ENCODE data around the gene GYG1.
A peak's percentile ranks its signal among the peaks of the same experiment; 100 is the strongest.

GYG1 gene

GRCh38 chr3:148962513-148962912 lies 28.8 kb upstream of the GYG1 start:
- no peak for TF ChIP-seq CTCF (conservative IDR thresholded peaks at IDR 0.05; ENCODE audit: low read depth)
- ChIA-PET CTCF (interaction anchor here (0.7 kb wide), 1 partner anchor 303 kb away, joined by 6 read pairs; no protein-coding TSS in a partner anchor), POLR2A (ENCODE audit: low non-redundant PET) (no interaction called here)
- H3K27ac ChIP-seq: no peak overlapping the region
- DNase-seq (ENCODE audit: low spot score): peak; percentile 30

GRCh38 chr3:148964809-148965208 lies 26.5 kb upstream of the GYG1 start:
- ChIA-PET POLR2A (ENCODE audit: low non-redundant PET) (no interaction called here), CTCF (no interaction called here)
- no peak for TF ChIP-seq CTCF (conservative IDR thresholded peaks at IDR 0.05; ENCODE audit: low read depth)
- DNase-seq (ENCODE audit: low spot score): no peak
- no peak overlapping the region for H3K27ac ChIP-seq

GRCh38 chr3:148968321-148968720 lies 23.0 kb upstream of the GYG1 start:
- no peak for DNase-seq (ENCODE audit: low spot score)
- TF ChIP-seq CTCF (conservative IDR thresholded peaks at IDR 0.05; ENCODE audit: low read depth): no peak
- H3K27ac ChIP-seq: no peak overlapping the region
- CTCF ChIA-PET: interaction anchor here (0.6 kb wide), 1 partner anchor 66 kb away, joined by 3 read pairs; no protein-coding TSS in a partner anchor
- POLR2A ChIA-PET (ENCODE audit: low non-redundant PET): interaction anchor here (0.5 kb wide), 1 partner anchor 947 kb away, joined by 4 read pairs; no protein-coding TSS in a partner anchor

- ChIA-PET POLR2A (ENCODE audit: low non-redundant PET) (no interaction called here), CTCF (interaction anchor here (0.6 kb wide), 2 partner anchors 11 to 364 kb away, joined by 5 read pairs; no protein-coding TSS in a partner anchor)
- no peak for TF ChIP-seq CTCF (conservative IDR thresholded peaks at IDR 0.05; ENCODE audit: low read depth)
- no peak for DNase-seq (ENCODE audit: low spot score)
- H3K27ac ChIP-seq: no peak overlapping the region
Observed at GRCh38 chr3:148970271-148970670, 21.1 kb upstream of the GYG1 start.

DNA sequence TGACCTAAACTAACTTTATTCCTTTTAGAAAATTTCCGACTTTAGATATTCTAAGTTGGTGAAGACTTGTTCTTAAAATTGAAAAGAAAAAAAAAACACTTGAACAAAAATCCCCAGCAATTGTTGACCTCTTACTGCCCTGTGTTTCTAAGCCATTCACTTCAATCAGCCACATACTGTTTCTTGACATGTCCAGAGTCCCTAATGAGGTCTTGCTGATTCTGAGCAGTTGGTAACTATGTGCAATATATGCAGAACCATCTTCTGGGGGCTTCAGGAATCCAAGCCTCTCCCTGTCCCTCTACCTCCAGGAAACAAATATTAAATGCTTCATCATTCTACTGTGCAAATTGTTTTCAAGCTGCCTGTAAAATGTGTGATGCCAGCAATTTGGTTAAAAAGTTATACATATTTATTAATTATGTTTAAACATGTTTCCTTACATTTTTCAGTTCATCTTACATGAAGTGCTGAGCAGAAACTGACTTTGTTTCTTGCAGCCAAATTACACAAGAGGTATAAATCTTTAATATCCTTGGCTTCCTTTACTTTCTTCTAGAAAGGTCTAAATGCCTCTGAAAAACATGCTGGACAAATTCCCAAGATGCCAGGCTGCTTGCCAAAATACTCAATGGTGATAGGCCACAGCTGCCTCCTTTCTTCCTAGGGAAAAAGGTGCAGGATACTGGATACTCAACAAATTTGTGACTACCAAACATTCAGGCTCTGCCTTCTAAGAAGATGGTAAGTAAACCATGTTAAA lies 19.8 kb upstream of the GYG1 start:
- no peak for DNase-seq (ENCODE audit: low spot score)
- ChIA-PET CTCF (no interaction called here), POLR2A (ENCODE audit: low non-redundant PET) (no interaction called here)
- TF ChIP-seq CTCF (conservative IDR thresholded peaks at IDR 0.05; ENCODE audit: low read depth): no peak
- H3K27ac ChIP-seq: no peak overlapping the region

DNA sequence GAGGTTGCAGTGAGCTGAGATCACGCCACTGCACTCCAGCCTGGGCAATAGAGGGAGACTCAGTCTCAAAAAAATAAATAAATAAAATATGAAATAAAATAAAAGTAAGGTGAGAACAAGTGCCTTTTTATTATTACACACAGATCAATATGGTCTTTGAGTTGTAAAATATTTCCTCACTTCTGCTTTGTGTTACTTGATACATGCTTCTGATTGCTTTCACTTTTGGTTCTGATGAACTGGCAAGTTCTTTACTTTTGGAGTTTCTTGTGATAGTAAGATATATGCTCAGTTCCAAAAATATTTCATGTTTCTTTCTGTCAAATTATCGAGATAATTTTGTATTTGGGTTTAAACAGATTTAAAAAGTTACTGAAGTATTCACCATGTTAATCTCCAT lies 16.6 kb upstream of the GYG1 start:
- ChIA-PET POLR2A (ENCODE audit: low non-redundant PET) (no interaction called here), CTCF (no interaction called here)
- no peak for DNase-seq (ENCODE audit: low spot score)
- no peak for TF ChIP-seq CTCF (conservative IDR thresholded peaks at IDR 0.05; ENCODE audit: low read depth)
- H3K27ac ChIP-seq: no peak overlapping the region

Data from RWPE1 (cell line).